IMR-90 (cell line): ENCODE results near the gene COL5A2. TPM values are rescaled to one million over a fixed set of nuclear protein-coding genes. Genes with fewer than 3 reads are reported as not detected.
A peak's percentile ranks its signal among the peaks of the same experiment; 100 is the strongest.

Experiments used
- ATAC-seq: fragments of 200-7000 bp; cut with Tn5 transposase; 2 replicates; pipeline ENCODE4 v1.9.1; 2020; ENCODE audit warnings: low read depth, mild to moderate bottlenecking, moderate library complexity
- BruUV-seq: library from RNA; stranded (reverse); fragments of 400-500 nt; replicated peaks from 2 replicates; lab custom pipeline; 2021; lab: Mats Ljungman, UMichigan
- CTCF ChIA-PET: fragments of 300-600 bp; formaldehyde crosslinking; extraction: SDS; loops from one replicate; lab custom pipeline; 2021; ENCODE audit warnings: antibody characterized with exemption; lab: Yijun Ruan, JAX
- POLR2A ChIA-PET: fragments of 300-600 bp; sonication (Branson Sonifier 250); formaldehyde crosslinking; loops from one replicate; lab custom pipeline; 2022; ENCODE audit warnings: antibody characterized with exemption; ENCODE audit not compliant: unreplicated experiment; lab: Charles Lee
- DNase-seq: peaks from one replicate; pipeline ENCODE4 v3.0.0; 2013
- H2AFZ ChIP-seq: replicated peaks from 2 replicates; pipeline ENCODE3; 2013; ENCODE audit warnings: low read length, mild to moderate bottlenecking; ENCODE audit not compliant: poor library complexity
- H2AK5ac ChIP-seq: 2 replicates; pipeline ENCODE4 v1.6.1; 2013; ENCODE audit warnings: low read depth, low read length, inconsistent platforms
- H2AK9ac ChIP-seq: replicated peaks from 2 replicates; pipeline ENCODE3; 2013; ENCODE audit warnings: mild to moderate bottlenecking, low read depth, low read length, moderate library complexity; ENCODE audit not compliant: poor library complexity
- H2BK120ac ChIP-seq: 2 replicates; pipeline ENCODE4 v1.6.1; 2013; ENCODE audit warnings: low read depth, low read length, inconsistent platforms
- H2BK15ac ChIP-seq: 3 replicates; pipeline ENCODE4 v1.6.1; 2013; ENCODE audit warnings: low read depth, low read length, inconsistent platforms
- H2BK20ac ChIP-seq: 2 replicates; pipeline ENCODE4 v1.6.1; 2013; ENCODE audit warnings: low read depth, mild to moderate bottlenecking, inconsistent platforms, low read length, moderate library complexity
- H2BK5ac ChIP-seq: 2 replicates; pipeline ENCODE4 v1.6.1; 2013; ENCODE audit warnings: mild to moderate bottlenecking, low read depth, low read length, inconsistent platforms; ENCODE audit not compliant: poor library complexity, severe bottlenecking
- H3K14ac ChIP-seq: replicated peaks from 2 replicates; pipeline ENCODE4 v1.6.1; 2013; ENCODE audit warnings: low read depth, low read length, inconsistent platforms
- H3K18ac ChIP-seq: 2 replicates; pipeline ENCODE4 v1.6.1; 2013; ENCODE audit warnings: low read depth, low read length, control low read depth
- H3K23ac ChIP-seq: 2 replicates; pipeline ENCODE4 v1.6.1; 2013; ENCODE audit warnings: low read depth, low read length, inconsistent platforms
- H3K27ac ChIP-seq: 2 replicates; pipeline ENCODE4 v1.5.1; 2013; ENCODE audit warnings: mild to moderate bottlenecking, control low read depth, low read length; ENCODE audit not compliant: insufficient read depth
- H3K27me3 ChIP-seq: 2 replicates; pipeline ENCODE4 v1.6.1; 2013; ENCODE audit warnings: low read length; ENCODE audit not compliant: control insufficient read depth, insufficient read depth
- H3K36me3 ChIP-seq: 2 replicates; pipeline ENCODE4 v1.6.1; 2013; ENCODE audit warnings: low read length, mixed read lengths; ENCODE audit not compliant: control insufficient read depth, insufficient read depth
- H3K4ac ChIP-seq: 2 replicates; pipeline ENCODE4 v1.6.1; 2013; ENCODE audit warnings: low read depth, low read length, inconsistent platforms
- H3K4me1 ChIP-seq: 2 replicates; pipeline ENCODE4 v1.6.1; 2013; ENCODE audit warnings: low read length, mixed read lengths; ENCODE audit not compliant: control insufficient read depth, insufficient read depth
- H3K4me2 ChIP-seq: 2 replicates; pipeline ENCODE4 v1.6.1; 2013; ENCODE audit warnings: low read depth, mild to moderate bottlenecking, control low read depth, low read length, moderate library complexity
- H3K4me3 ChIP-seq: 2 replicates; pipeline ENCODE4 v1.5.1; 2013; ENCODE audit warnings: low read depth, mild to moderate bottlenecking, control low read depth, low read length, moderate library complexity; ENCODE audit not compliant: insufficient read depth
- H3K56ac ChIP-seq: 2 replicates; pipeline ENCODE4 v1.6.1; 2013; ENCODE audit warnings: low read length, inconsistent platforms; ENCODE audit not compliant: insufficient read depth; ENCODE audit errors: extremely low read depth
- H3K79me1 ChIP-seq, 2 experiments: 2 replicates each; pipeline ENCODE4 v1.6.1; 2013; ENCODE audit warnings: low read length in 2 of 2, inconsistent platforms in 1 of 2, low read depth in 1 of 2
- H3K9ac ChIP-seq: 2 replicates; pipeline ENCODE4 v1.6.1; 2013; ENCODE audit warnings: low read depth, low read length, control low read depth
- H3K9me1 ChIP-seq: 2 replicates; pipeline ENCODE4 v1.6.1; 2013; ENCODE audit warnings: low read length, inconsistent platforms; ENCODE audit not compliant: insufficient read depth
- H3K9me3 ChIP-seq: 2 replicates; pipeline ENCODE4 v1.6.1; 2013; ENCODE audit warnings: low read length; ENCODE audit not compliant: control insufficient read depth, insufficient read depth
- H4K20me1 ChIP-seq: 2 replicates; pipeline ENCODE4 v1.6.1; 2013; ENCODE audit warnings: low read length, inconsistent platforms; ENCODE audit not compliant: insufficient read depth
- H4K5ac ChIP-seq: 2 replicates; pipeline ENCODE4 v1.6.1; 2013; ENCODE audit warnings: mild to moderate bottlenecking, low read depth, low read length, control low read depth
- H4K8ac ChIP-seq, 2 experiments: 2 replicates each; pipeline ENCODE4 v1.6.1; 2013; ENCODE audit warnings: low read depth in 2 of 2, low read length in 2 of 2, control low read depth in 1 of 2, inconsistent platforms in 1 of 2
- H4K91ac ChIP-seq: 2 replicates; pipeline ENCODE4 v1.6.1; 2013; ENCODE audit warnings: low read depth, low read length, inconsistent platforms; ENCODE audit not compliant: insufficient read depth
- BHLHE40 ChIP-seq: fragments of 150-350 bp; IDR thresholded peaks from 2 replicates; pipeline ENCODE4 v1.6.1; 2016; ENCODE audit warnings: mild to moderate bottlenecking, low read depth, low read length
- CEBPB ChIP-seq: IDR thresholded peaks from 2 replicates; pipeline ENCODE4 v1.6.1; 2012; ENCODE audit warnings: low read depth, low read length, improper control_type of control experiment
- CHD1 ChIP-seq: IDR thresholded peaks from 2 replicates; pipeline ENCODE4 v1.6.1; 2012; ENCODE audit warnings: low read depth, low read length, improper control_type of control experiment
- FOS ChIP-seq: fragments of 150-350 bp; IDR thresholded peaks from 2 replicates; pipeline ENCODE4 v1.6.1; 2016; ENCODE audit warnings: low read depth, low read length
- MAFK ChIP-seq: IDR thresholded peaks from 2 replicates; pipeline ENCODE4 v1.6.1; 2012; ENCODE audit warnings: low read depth, low read length, improper control_type of control experiment
- MAZ ChIP-seq: IDR thresholded peaks from 2 replicates; pipeline ENCODE4 v1.6.1; 2012; ENCODE audit warnings: low read depth, mild to moderate bottlenecking, low read length, improper control_type of control experiment, moderate library complexity, borderline replicate concordance
- MXI1 ChIP-seq: IDR thresholded peaks from 2 replicates; pipeline ENCODE4 v1.6.1; 2012; ENCODE audit warnings: low read depth, mild to moderate bottlenecking, low read length, moderate library complexity, borderline replicate concordance
- NFE2L2 ChIP-seq: fragments of 150-350 bp; IDR thresholded peaks from 2 replicates; pipeline ENCODE4 v1.6.1; 2016; ENCODE audit warnings: low read depth, mild to moderate bottlenecking, low read length
- POLR2A ChIP-seq: IDR thresholded peaks from 2 replicates; pipeline ENCODE4 v1.6.1; 2012; ENCODE audit warnings: mild to moderate bottlenecking, low read depth, low read length
- RAD21 ChIP-seq: IDR thresholded peaks from 2 replicates; pipeline ENCODE4 v1.6.1; 2012; ENCODE audit warnings: low read length, improper control_type of control experiment
- RCOR1 ChIP-seq: IDR thresholded peaks from 2 replicates; pipeline ENCODE4 v1.6.1; 2012; ENCODE audit warnings: mild to moderate bottlenecking, low read length, improper control_type of control experiment; ENCODE audit not compliant: insufficient replicate concordance
- RFX5 ChIP-seq: IDR thresholded peaks from 2 replicates; pipeline ENCODE4 v1.8.0; 2012; ENCODE audit warnings: low read depth, mild to moderate bottlenecking, low read length, moderate library complexity
- SMC3 ChIP-seq: fragments of 150-350 bp; IDR thresholded peaks from 2 replicates; pipeline ENCODE4 v1.6.1; 2016; ENCODE audit warnings: low read depth, mild to moderate bottlenecking, antibody characterized with exemption, low read length, moderate library complexity
- dilution Hi-C: fragments of 300-500 bp; cut with HindIII; formaldehyde crosslinking; loops from one replicate; pipeline ENCODE4 v1.14.3; 2018; ENCODE audit warnings: low sequenced_read_pairs; ENCODE audit not compliant: unreplicated experiment
- in situ Hi-C: fragments of 300-500 bp; cut with MboI; formaldehyde crosslinking; loops from 3 replicates; pipeline ENCODE4 v1.14.3; 2019; ENCODE audit warnings: low sequenced_read_pairs, inconsistent platforms, mixed read lengths
- intact Hi-C: fragments of 100-400 bp; cut with micrococcal nuclease; formaldehyde crosslinking; loops from 2 replicates; pipeline ENCODE4 v1.10.0; 2022
- polyA plus RNA-seq, 3 experiments: library from polyadenylated mRNA; depleted of rRNA; stranded (reverse); fragments of >200 nt; gene quantifications; 2 replicates each; pipeline ENCODE4 v1.2.3, GENCODE V29; 2012; ENCODE audit warnings: low replicate concordance in 1 of 3
- total RNA-seq: library from RNA; depleted of rRNA; stranded (reverse); fragments of >200 nt; gene quantifications from 2 replicates; pipeline ENCODE4 v1.2.3, GENCODE V29; 2012
- TF ChIP-seq, protein P1 (sequence below): conservative IDR thresholded peaks from 2 replicates; pipeline ENCODE4 v1.5.1; 2012; ENCODE audit warnings: mild to moderate bottlenecking, low read depth, low read length, improper control_type of control experiment
- TF ChIP-seq, protein P2 (sequence below): fragments of 150-350 bp; IDR thresholded peaks from 2 replicates; pipeline ENCODE4 v1.6.1; 2017; ENCODE audit warnings: mild to moderate bottlenecking, antibody characterized with exemption, low read length, low read depth
- TF ChIP-seq, protein P3 (sequence below): fragments of 150-350 bp; IDR thresholded peaks from 2 replicates; pipeline ENCODE4 v1.6.1; 2016; ENCODE audit warnings: low read depth, mild to moderate bottlenecking, low read length, moderate library complexity, borderline replicate concordance

Gene COL5A2
- total and polyA plus RNA-seq, 2 of the 4 experiments (the other 2 are of a cell fraction) = 181 to 257 TPM

DNA sequence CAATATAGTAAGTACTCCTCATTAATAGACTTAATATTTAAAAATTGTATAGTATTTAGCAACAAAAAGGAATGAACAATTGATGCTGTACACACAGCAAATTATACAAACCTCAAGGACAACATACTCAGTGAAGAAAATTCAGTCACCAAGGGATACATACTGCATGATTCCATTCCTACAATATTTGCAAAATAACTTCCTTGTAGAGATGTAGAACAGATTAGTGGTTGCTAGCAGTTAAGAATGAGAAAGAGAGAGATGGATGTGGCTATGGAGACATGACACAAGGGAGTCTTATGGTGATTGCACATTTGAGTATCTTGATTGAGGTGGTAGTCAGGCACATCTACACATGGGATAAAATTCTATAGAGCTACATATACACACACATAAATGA lies 179.3 kb downstream of the COL5A2 start:
- POLR2A ChIA-PET = no interaction called here
- H3K36me3 ChIP-seq = peaks cover 82% of the 10 kb centered on the region
- H2AK5ac ChIP-seq = peak overlapping the region; percentile 95; the same call in 1 of the 2 replicates
- H3K23ac ChIP-seq = peak overlapping the region; percentile 87; the same call in 1 of the 2 replicates
- no peak for TF ChIP-seq RAD21
- TF ChIP-seq, protein P1, sequence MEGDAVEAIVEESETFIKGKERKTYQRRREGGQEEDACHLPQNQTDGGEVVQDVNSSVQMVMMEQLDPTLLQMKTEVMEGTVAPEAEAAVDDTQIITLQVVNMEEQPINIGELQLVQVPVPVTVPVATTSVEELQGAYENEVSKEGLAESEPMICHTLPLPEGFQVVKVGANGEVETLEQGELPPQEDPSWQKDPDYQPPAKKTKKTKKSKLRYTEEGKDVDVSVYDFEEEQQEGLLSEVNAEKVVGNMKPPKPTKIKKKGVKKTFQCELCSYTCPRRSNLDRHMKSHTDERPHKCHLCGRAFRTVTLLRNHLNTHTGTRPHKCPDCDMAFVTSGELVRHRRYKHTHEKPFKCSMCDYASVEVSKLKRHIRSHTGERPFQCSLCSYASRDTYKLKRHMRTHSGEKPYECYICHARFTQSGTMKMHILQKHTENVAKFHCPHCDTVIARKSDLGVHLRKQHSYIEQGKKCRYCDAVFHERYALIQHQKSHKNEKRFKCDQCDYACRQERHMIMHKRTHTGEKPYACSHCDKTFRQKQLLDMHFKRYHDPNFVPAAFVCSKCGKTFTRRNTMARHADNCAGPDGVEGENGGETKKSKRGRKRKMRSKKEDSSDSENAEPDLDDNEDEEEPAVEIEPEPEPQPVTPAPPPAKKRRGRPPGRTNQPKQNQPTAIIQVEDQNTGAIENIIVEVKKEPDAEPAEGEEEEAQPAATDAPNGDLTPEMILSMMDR = no peak
- TF ChIP-seq BHLHE40 = no peak
- TF ChIP-seq RFX5 = no peak
- TF ChIP-seq MXI1 = no peak
- no peak for TF ChIP-seq SMC3
- TF ChIP-seq MAFK = no peak
- no peak for TF ChIP-seq CEBPB
- TF ChIP-seq CHD1 = no peak
- TF ChIP-seq RCOR1 = no peak
- no peak for TF ChIP-seq MAZ
- TF ChIP-seq, protein P2, sequence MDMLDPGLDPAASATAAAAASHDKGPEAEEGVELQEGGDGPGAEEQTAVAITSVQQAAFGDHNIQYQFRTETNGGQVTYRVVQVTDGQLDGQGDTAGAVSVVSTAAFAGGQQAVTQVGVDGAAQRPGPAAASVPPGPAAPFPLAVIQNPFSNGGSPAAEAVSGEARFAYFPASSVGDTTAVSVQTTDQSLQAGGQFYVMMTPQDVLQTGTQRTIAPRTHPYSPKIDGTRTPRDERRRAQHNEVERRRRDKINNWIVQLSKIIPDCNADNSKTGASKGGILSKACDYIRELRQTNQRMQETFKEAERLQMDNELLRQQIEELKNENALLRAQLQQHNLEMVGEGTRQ = no peak
- no peak for TF ChIP-seq FOS
- TF ChIP-seq, protein P3, sequence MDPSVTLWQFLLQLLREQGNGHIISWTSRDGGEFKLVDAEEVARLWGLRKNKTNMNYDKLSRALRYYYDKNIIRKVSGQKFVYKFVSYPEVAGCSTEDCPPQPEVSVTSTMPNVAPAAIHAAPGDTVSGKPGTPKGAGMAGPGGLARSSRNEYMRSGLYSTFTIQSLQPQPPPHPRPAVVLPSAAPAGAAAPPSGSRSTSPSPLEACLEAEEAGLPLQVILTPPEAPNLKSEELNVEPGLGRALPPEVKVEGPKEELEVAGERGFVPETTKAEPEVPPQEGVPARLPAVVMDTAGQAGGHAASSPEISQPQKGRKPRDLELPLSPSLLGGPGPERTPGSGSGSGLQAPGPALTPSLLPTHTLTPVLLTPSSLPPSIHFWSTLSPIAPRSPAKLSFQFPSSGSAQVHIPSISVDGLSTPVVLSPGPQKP = no peak
- TF ChIP-seq POLR2A = no peak
- no peak for TF ChIP-seq NFE2L2
- dilution Hi-C loops (no loop called here), intact Hi-C loops (loop anchor here (5.0 kb wide), 1 partner anchor 42 kb away; no protein-coding TSS in a partner anchor), in situ Hi-C loops (no loop called here)
- H3K27ac ChIP-seq = peak overlapping the region; percentile 43; the same call in 1 of the 2 replicates
- H3K4me2 ChIP-seq = no peak overlapping the region
- peak overlapping the region; percentile 59 for H4K91ac ChIP-seq
- H3K14ac ChIP-seq = peak overlapping the region; percentile 92
- peak overlapping the region; percentile 87; the same call in 1 of the 2 replicates for H2BK20ac ChIP-seq
- peak overlapping the region; percentile 53 for H2BK120ac ChIP-seq
- H3K4ac ChIP-seq = peak overlapping the region; percentile 41; the same call in 1 of the 2 replicates
- H3K56ac ChIP-seq = no peak overlapping the region
- H3K27me3 ChIP-seq = no peaks in the 10 kb centered on the region
- H3K9me1 ChIP-seq = peaks cover 4% of the 10 kb centered on the region
- no peak overlapping the region for H2AK9ac ChIP-seq
- H2BK5ac ChIP-seq = peak overlapping the region; percentile 99
- H4K20me1 ChIP-seq = no peaks in the 10 kb centered on the region
- peak overlapping the region; percentile 73; the same call in 1 of the 2 replicates for H4K5ac ChIP-seq
- H3K9me3 ChIP-seq = no peaks in the 10 kb centered on the region
- peaks cover 22 to 56% of the 10 kb centered on the region in 2 experiments; a peak in 3 of 4 replicates for H3K79me1 ChIP-seq
- H2BK15ac ChIP-seq = peak overlapping the region; percentile 93; the same call in 2 of the 3 replicates
- H3K9ac ChIP-seq = no peak overlapping the region
- no peak for DNase-seq
- no peak overlapping the region for H2AFZ ChIP-seq
- ATAC-seq = no peak
- H3K4me3 ChIP-seq = no peak overlapping the region
- peak overlapping the region; percentile 61 to 82; a peak in 3 of 4 replicates for H4K8ac ChIP-seq
- peak overlapping the region; percentile 97 for H3K18ac ChIP-seq
- CTCF ChIA-PET = no interaction called here
- H3K4me1 ChIP-seq = peaks cover 12% of the 10 kb centered on the region
- BruUV-seq = no TSS peak
